Measurements from ENCODE around the gene CACNA2D3.

DNA sequence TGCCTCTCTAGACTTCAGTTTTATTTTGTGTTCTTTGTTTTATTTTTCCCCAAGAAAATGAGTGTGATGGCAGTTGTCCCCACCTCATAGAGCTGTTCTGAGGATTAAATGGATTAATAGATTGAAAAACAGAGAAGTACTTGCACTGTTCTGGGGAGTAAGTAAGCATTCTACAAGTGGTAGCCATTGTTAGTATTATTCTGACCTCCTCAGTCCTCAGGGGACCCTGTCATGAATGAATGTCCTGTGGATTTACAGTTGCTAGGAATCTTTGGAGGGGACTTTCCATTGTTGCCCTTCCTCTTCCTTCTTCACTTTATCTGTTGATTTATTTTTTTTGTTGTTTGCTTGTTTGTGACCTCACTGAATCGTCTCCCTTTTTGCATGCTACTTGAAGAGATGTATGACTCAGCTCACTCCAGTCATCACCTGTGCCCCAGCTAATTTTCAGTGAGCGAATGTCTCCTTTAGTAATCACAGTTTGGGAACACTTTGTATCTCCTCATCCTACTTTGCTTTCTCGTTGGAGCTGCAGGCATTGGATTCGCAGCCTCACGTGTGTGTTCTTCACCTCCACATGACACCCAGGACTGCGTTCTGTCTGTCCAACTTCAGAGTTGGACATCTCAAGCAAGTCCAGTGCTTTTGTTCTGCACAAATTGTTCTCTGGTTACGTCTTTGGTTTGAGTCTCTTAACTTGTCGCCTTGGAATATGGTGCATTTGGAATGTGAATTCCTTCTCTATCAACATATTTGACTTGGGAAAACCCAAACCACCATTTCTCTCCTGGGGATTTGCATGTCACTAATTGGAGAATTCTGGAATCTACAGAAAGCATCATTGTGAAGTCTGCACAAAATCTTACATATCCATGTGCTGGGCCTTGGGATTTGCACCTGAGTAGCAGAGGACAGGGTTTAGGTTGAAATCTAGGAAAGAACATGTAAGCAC lies 751.0 kb downstream of the CACNA2D3 start:
- TF ChIP-seq EZH2 (IDR thresholded peaks at IDR 0.05) (no peak), POLR2AphosphoS5 (IDR thresholded peaks at IDR 0.05; ENCODE audit: borderline replicate concordance, low read depth, low read length) (no peak), FOXP2 (optimal IDR thresholded peaks at IDR 0.05; ENCODE audit: control extremely low read depth, extremely low read length, insufficient read depth) (no peak)
